ENCODE measurements around the gene GSTM2.

The GSTM2 gene

DNA sequence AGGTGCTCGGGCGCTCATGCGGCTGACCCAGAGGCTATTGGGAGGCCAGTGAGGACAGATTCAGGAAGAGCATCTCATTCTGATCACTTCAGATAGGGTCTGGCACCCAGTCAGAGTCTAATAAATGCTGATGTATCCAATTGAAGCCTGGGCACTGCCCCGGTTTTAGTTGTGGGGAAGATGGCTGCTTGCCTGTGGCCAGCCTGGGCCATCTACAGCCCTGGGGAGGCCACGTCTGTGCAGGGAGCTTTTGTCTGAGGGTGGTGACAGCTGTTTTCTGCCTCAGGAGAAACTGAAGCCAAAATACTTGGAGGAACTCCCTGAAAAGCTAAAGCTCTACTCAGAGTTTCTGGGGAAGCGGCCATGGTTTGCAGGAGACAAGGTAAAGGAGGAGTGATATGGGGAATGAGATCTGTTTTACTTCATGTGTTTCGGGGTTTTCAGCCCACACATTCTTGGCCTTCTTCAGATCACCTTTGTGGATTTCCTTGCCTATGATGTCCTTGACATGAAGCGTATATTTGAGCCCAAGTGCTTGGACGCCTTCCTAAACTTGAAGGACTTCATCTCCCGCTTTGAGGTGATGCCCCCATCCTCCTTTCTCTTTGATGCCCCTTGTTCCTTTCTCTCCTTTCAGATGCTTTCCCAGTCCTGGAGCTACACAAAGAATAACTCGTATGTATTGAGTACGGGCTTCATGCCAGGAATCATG lies 47.0 kb downstream of the GSTM2 start:
- DNase-seq (ENCODE audit: low read depth in 2 of 2), result no peak

DNA sequence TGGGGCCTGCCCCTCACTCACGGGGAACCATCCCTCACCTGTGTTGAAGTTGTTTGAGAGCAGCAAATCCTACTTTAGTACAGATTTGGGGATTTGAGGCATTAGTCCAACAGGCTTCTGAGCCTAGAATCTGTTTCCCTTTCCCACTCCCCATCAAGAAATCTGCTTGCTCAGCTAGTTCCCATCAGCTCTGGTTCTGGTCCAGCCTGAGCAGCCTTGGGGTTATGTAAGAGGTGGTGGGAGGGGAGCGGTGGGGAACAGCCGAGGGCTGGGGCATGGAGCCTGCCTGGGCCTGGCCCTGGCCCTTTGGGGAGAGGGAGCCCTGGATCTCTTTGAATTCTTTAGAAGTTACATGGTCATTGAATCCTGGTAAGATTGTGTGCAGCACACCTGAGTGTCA lies 48.3 kb downstream of the GSTM2 start:
- DNase-seq (ENCODE audit: low read depth in 2 of 2), result no peak

DNA sequence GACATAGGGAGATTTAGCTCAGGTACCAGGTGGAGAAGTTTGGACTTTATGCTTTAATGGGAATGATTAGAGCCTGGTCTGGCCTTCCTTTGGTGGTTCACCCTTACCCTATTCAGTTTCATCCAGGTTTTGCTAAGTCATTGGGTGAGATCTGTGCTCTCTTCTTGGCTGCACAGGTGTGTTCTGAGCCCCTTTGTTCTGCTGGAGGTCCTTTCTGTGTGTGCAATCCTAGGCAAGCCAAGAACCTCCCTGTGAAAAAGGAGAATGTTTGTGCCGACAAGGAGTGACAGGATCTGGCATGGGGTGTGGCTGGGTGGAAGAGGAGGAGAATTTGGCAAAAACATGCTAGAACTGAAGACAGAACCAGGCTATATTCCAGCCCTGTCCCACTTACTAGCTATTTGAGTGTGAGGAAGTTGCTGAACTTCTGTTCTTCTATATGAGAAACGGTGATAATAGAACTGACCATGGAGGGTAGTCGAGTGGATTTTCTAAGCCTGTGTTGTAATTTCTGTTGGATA lies 48.8 kb downstream of the GSTM2 start:
- no peak for DNase-seq (ENCODE audit: low read depth in 2 of 2)

DNA sequence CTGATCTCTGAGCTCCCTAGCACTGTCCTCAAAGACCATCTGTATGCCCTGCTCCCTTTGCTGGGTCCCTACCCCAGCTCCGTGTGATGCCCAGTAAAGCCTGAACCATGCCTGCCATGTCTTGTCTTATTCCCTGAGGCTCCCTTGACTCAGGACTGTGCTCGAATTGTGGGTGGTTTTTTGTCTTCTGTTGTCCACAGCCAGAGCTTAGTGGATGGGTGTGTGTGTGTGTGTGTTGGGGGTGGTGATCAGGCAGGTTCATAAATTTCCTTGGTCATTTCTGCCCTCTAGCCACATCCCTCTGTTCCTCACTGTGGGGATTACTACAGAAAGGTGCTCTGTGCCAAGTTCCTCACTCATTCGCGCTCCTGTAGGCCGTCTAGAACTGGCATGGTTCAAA lies 49.9 kb downstream of the GSTM2 start:
- no peak for DNase-seq (ENCODE audit: low read depth in 2 of 2)

DNA sequence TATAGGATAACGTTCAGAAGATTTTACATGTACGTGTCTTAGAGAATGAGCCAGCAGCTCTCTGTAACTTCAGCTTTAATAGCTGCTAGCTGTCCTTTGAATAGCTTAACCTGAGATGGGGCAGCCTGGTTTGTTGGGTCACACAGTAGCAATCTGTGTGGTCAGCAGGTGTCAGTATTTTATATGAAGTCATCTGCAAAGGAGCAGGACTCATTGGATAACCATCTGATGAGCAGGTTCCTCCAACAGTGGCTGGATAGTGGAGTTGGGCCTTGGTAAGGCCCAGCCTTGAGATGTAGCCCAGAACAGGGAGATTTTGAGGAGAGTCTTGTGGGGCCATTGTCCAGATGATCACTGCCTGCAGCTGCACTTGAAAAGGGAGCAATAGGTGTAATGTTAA lies 50.6 kb downstream of the GSTM2 start:
- DNase-seq (ENCODE audit: low read depth in 2 of 2), result no peak

DNA sequence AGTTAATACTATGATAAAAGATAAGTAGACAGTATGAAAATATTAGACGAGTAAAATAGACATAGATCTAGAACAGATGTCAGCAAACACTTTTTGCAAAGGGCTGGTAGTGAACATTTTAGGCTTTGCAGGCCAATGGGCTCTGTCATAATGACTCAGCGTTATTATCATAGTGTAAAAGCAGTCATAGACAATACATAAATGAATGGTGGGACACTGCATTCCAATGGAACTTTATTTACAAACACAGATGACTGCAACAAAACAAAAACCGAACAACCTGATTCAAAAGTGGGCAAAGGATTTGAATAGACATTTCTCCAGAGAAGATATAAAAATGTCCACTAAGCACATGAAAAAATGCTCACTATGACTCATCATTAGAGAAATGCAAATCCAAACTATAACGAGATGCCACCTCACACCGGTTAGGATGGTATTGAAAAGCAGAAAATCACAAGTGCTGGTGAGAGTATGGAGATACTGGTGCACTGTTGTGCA lies 51.5 kb downstream of the GSTM2 start:
- no peak for DNase-seq (ENCODE audit: low read depth in 2 of 2)

GRCh38 chr1:109721042-109721441 lies 53.2 kb downstream of the GSTM2 start:
- DNase-seq (ENCODE audit: low read depth in 2 of 2), result no peak

- DNase-seq (ENCODE audit: low read depth in 2 of 2), result no peak
Measured at GRCh38 chr1:109721971-109722370, 54.1 kb downstream of the GSTM2 start.

DNA sequence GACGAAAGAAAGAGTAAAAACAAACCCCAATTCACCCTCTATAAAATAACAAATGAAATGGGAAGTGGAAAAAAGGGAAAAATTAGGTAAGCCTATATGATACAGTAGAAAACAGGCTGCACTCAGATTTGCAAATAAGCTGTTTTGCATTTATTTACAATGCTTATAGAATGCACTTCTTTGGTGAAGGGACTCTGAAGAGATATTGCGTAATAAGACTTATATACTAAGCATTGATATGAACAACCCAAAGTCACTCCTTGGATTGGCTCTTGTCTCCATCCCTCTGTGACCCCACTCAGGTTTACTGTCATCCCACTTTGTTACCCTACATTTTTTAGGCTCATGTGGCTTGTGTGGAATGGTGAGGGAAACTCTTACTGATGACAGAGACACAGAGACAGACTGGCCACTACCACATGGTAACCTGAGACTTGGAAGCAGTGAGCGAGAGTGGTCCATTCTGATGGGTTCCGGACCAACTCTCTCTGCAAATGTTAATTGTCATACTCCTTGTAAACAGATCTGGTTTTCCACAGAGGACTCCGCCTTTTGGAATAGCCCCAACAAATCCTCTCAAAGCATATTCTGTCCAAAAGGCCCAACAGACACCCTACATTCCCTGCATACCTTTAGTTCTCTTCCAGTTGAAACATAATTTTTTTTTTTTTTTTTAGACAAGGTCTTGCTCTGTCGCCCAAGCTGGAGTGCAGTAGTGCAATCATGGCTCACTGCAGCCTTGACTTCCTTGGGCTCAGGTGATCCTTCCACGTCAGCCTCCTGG lies 55.2 kb downstream of the GSTM2 start:
- DNase-seq (ENCODE audit: low read depth in 2 of 2), result no peak
